ENCODE data around the gene PCSK6.

GRCh38 chr15:101411581-101411980 lies 77.9 kb downstream of the PCSK6 start:
- TF ChIP-seq, protein P1, sequence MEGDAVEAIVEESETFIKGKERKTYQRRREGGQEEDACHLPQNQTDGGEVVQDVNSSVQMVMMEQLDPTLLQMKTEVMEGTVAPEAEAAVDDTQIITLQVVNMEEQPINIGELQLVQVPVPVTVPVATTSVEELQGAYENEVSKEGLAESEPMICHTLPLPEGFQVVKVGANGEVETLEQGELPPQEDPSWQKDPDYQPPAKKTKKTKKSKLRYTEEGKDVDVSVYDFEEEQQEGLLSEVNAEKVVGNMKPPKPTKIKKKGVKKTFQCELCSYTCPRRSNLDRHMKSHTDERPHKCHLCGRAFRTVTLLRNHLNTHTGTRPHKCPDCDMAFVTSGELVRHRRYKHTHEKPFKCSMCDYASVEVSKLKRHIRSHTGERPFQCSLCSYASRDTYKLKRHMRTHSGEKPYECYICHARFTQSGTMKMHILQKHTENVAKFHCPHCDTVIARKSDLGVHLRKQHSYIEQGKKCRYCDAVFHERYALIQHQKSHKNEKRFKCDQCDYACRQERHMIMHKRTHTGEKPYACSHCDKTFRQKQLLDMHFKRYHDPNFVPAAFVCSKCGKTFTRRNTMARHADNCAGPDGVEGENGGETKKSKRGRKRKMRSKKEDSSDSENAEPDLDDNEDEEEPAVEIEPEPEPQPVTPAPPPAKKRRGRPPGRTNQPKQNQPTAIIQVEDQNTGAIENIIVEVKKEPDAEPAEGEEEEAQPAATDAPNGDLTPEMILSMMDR (IDR thresholded peaks at IDR 0.05), result no peak
- no peak for TF ChIP-seq POLR2AphosphoS5 (IDR thresholded peaks at IDR 0.05)
- no peak for TF ChIP-seq EP300 (IDR thresholded peaks at IDR 0.05)
- TF ChIP-seq POLR2A (IDR thresholded peaks at IDR 0.05), result no peak

All from stomach (tissue), 4 donors.